Measurements from ENCODE around the gene PAPPA.

PAPPA gene

GRCh38 chr9:116175614-116176013, 22.0 kb downstream of the PAPPA start:
- H3K4me3 ChIP-seq (ENCODE audit: low read length) = no peak overlapping the region
- DNase-seq (ENCODE audit: low read depth, low spot score) = no peak

GRCh38 chr9:116178481-116179211, 25.1 kb downstream of the PAPPA start:
- H3K4me3 ChIP-seq (ENCODE audit: low read length) = no peak overlapping the region
- no peak for DNase-seq (ENCODE audit: low read depth, low spot score)

- no peak for DNase-seq (ENCODE audit: low read depth, low spot score)
- no peak overlapping the region for H3K4me3 ChIP-seq (ENCODE audit: low read length)
These were observed 26.0 kb downstream of the PAPPA start for GRCh38 chr9:116179568-116179967.

- DNase-seq (ENCODE audit: low read depth, low spot score) = no peak
These were observed 28.4 kb downstream of the PAPPA start for GRCh38 chr9:116181853-116182610.

GRCh38 chr9:116182876-116183275, 29.3 kb downstream of the PAPPA start:
- H3K4me3 ChIP-seq (ENCODE audit: low read length) = no peak overlapping the region
- DNase-seq (ENCODE audit: low read depth, low spot score) = no peak

More at GRCh38 chr9:116181853-116182610, 28.4 kb downstream of the PAPPA start:
- no peak overlapping the region for H3K4me3 ChIP-seq (ENCODE audit: low read length)

- no peak for DNase-seq (ENCODE audit: low read depth, low spot score)
- no peak overlapping the region for H3K4me3 ChIP-seq (ENCODE audit: low read length)
These were observed 34.1 kb downstream of the PAPPA start for GRCh38 chr9:116187570-116188170.

GRCh38 chr9:116189683-116190082, 36.1 kb downstream of the PAPPA start:
- no peak overlapping the region for H3K4me3 ChIP-seq (ENCODE audit: low read length)
- DNase-seq (ENCODE audit: low read depth, low spot score) = no peak

- H3K4me3 ChIP-seq (ENCODE audit: low read length) = no peak overlapping the region
- DNase-seq (ENCODE audit: low read depth, low spot score) = no peak
These were observed 37.2 kb downstream of the PAPPA start for GRCh38 chr9:116190637-116191396.

GRCh38 chr9:116191576-116192415, 38.2 kb downstream of the PAPPA start:
- no peak for DNase-seq (ENCODE audit: low read depth, low spot score)
- no peak overlapping the region for H3K4me3 ChIP-seq (ENCODE audit: low read length)

GRCh38 chr9:116193636-116194035, 40.0 kb downstream of the PAPPA start:
- H3K4me3 ChIP-seq (ENCODE audit: low read length) = no peak overlapping the region
- DNase-seq (ENCODE audit: low read depth, low spot score) = no peak

- no peak for DNase-seq (ENCODE audit: low read depth, low spot score)
- no peak overlapping the region for H3K4me3 ChIP-seq (ENCODE audit: low read length)
These were observed 43.2 kb downstream of the PAPPA start for GRCh38 chr9:116196806-116197205.

GRCh38 chr9:116198344-116198743, 44.8 kb downstream of the PAPPA start:
- H3K4me3 ChIP-seq (ENCODE audit: low read length) = no peak overlapping the region
- DNase-seq (ENCODE audit: low read depth, low spot score) = no peak

GRCh38 chr9:116202219-116202912, 48.8 kb downstream of the PAPPA start:
- H3K4me3 ChIP-seq (ENCODE audit: low read length) = no peak overlapping the region
- DNase-seq (ENCODE audit: low read depth, low spot score) = no peak

- no peak overlapping the region for H3K4me3 ChIP-seq (ENCODE audit: low read length)
These were observed 50.8 kb downstream of the PAPPA start for GRCh38 chr9:116204252-116204882.

GRCh38 chr9:116207371-116208111, 54.0 kb downstream of the PAPPA start:
- no peak overlapping the region for H3K4me3 ChIP-seq (ENCODE audit: low read length)
- no peak for DNase-seq (ENCODE audit: low read depth, low spot score)

More at GRCh38 chr9:116204252-116204882, 50.8 kb downstream of the PAPPA start:
- DNase-seq (ENCODE audit: low read depth, low spot score) = no peak

- no peak for DNase-seq (ENCODE audit: low read depth, low spot score)
- no peak overlapping the region for H3K4me3 ChIP-seq (ENCODE audit: low read length)
These were observed 55.0 kb downstream of the PAPPA start for GRCh38 chr9:116208417-116209232.
